GM10266 (cell line): Measurements from ENCODE around the gene GPR84.

Source experiments
- DNase-seq: peaks from one replicate; pipeline ENCODE4 v3.0.0; 2012; ENCODE audit errors: extremely low spot score
- TF ChIP-seq, protein P1 (sequence below): IDR thresholded peaks from 2 replicates; pipeline ENCODE4 v1.5.1; 2012; ENCODE audit warnings: mild to moderate bottlenecking, low read depth; ENCODE audit not compliant: control insufficient read depth, insufficient read depth; ENCODE audit errors: missing control alignments

Gene GPR84

GRCh38 chr12:54392485-54393206 lies 28.4 kb upstream of the GPR84 start:
- DNase-seq, result no peak

DNA sequence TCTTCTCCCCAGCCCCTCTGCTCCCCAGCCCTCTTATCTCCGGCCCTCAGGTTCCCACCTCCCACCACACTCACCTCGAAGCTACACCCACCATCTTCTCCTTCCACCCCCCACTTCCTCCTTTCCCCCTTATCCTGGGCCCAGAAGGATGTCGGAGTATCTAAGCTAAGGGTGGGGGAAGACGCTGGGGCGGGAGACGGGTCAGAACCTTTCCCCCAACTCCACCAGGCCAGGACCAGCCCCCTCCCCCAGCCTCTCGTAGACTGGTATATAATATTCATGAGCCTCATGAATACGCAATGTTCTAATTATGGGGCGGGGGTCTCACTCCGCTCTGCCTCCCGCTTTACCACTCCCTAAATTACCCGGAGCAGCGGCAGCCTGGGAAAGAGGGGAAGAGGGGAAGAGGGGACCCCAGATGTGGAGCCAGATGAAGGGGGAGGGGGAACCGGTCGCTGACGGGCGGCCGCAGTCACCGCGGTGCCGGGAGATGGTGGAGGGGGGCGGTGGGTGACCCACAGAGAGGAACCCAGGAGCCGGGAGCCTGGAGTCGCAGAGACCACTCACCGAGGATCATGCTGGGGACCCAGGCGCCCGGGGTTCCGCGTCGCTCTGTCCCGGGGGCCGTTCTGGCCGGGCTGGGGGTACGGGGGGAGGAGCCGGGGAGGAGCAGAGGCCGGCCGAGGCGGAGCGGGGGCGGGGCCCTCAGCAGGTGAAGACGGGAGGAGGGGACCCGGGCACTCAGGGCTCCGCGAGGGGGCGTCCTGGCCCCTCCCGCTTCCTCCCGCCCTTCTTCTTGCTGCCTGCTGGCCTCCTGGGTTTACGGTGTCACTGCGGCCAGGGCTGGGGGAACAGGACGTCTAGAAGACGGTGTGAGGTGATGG lies 26.6 kb upstream of the GPR84 start:
- DNase-seq, result peak; percentile 85
- TF ChIP-seq, protein P1, sequence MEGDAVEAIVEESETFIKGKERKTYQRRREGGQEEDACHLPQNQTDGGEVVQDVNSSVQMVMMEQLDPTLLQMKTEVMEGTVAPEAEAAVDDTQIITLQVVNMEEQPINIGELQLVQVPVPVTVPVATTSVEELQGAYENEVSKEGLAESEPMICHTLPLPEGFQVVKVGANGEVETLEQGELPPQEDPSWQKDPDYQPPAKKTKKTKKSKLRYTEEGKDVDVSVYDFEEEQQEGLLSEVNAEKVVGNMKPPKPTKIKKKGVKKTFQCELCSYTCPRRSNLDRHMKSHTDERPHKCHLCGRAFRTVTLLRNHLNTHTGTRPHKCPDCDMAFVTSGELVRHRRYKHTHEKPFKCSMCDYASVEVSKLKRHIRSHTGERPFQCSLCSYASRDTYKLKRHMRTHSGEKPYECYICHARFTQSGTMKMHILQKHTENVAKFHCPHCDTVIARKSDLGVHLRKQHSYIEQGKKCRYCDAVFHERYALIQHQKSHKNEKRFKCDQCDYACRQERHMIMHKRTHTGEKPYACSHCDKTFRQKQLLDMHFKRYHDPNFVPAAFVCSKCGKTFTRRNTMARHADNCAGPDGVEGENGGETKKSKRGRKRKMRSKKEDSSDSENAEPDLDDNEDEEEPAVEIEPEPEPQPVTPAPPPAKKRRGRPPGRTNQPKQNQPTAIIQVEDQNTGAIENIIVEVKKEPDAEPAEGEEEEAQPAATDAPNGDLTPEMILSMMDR, result peak; percentile 37

More at GRCh38 chr12:54392485-54393206, 28.4 kb upstream of the GPR84 start:
- TF ChIP-seq, protein P1, result no peak

- TF ChIP-seq, protein P1, result no peak
- DNase-seq, result no peak
These were observed 25.9 kb upstream of the GPR84 start for GRCh38 chr12:54390176-54390667.

DNA sequence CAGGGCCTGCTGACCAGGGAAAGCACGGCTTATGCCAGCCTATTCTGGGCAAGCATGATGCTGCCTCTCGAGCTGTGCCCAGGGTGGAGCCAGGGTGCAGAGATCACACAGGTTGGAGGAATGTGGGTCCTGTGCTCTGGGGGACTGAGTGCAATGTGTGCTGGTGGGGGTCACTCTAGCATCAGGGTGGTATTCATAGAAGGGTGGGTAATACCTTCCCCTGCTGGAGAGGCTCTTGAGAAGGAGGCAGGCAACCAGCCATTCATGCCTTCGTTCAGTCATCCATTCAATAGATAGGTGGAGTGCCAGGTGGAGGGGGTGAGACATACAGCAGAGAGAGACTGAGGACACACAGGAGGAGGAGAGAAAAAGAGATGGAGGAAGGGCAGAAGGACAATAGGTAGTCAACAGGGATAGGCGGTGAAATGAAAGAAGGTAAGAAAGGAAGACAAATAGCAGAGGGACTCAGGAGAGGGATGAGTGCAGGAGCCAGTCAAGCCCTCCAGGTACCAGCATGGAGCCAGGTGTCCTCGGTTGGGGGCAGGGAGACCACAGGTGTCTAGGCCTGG lies 25.4 kb upstream of the GPR84 start:
- no peak for DNase-seq
- TF ChIP-seq, protein P1, result no peak

DNA sequence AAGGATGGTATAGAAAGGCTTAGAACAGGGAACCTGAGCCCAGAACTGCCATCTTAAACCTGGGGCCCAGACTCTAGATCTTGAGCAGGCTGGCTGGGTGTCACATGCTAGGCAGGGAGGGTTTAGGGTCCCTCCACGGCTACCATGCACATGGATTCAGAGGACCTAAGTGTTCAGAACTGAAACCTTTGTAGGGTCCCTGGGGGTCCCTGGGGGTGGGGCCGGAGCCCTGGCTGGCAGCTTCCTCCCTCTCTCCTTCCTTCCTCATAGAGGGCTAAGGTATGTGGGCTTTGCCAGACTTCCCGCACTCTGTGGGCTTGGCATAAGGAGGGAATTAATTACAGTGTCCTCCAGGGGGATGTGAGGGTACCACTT lies 24.8 kb upstream of the GPR84 start:
- DNase-seq, result no peak
- TF ChIP-seq, protein P1, result no peak

GRCh38 chr12:54388237-54389133 lies 24.2 kb upstream of the GPR84 start:
- TF ChIP-seq, protein P1, result no peak
- DNase-seq, result no peak
